GM12875 (cell line): ENCODE results near the gene SMOC2.
"Not testable (repeated sequence)": the region's sequence is repeated elsewhere in the genome, so short reads cannot be mapped to it uniquely, and the experiment has no call there.

ENCODE experiments used
- H3K4me3 ChIP-seq: one replicate; pipeline ENCODE4 v1.5.1; 2011; ENCODE audit warnings: low read depth, low read length, control low read depth
- TF ChIP-seq, protein P1 (sequence below): IDR thresholded peaks from 2 replicates; pipeline ENCODE4 v1.5.1; 2011; ENCODE audit warnings: low read depth, mild to moderate bottlenecking, control low read depth, inconsistent platforms, low read length, moderate library complexity, borderline replicate concordance; ENCODE audit not compliant: insufficient read depth

The SMOC2 gene

DNA sequence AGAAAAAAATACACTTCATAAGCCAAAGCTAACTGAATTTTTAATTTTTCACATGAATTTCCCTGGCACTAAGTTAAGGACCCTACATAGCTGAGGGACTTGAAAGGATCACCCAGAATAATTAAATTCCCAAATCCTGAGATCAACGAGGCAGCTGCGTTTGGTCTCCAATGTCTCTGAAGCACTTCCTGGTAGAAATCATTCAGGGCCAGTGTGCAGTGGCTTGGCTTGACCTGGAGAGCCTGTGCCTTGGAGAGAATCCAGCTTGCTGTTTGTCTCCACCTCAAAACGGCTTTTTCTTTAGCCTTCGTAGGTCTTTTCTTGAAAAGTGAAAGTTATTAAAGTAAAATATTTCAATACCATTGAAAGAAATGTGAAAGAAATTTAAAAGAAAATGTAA is 92.4 kb downstream of the SMOC2 start:
- TF ChIP-seq, protein P1, sequence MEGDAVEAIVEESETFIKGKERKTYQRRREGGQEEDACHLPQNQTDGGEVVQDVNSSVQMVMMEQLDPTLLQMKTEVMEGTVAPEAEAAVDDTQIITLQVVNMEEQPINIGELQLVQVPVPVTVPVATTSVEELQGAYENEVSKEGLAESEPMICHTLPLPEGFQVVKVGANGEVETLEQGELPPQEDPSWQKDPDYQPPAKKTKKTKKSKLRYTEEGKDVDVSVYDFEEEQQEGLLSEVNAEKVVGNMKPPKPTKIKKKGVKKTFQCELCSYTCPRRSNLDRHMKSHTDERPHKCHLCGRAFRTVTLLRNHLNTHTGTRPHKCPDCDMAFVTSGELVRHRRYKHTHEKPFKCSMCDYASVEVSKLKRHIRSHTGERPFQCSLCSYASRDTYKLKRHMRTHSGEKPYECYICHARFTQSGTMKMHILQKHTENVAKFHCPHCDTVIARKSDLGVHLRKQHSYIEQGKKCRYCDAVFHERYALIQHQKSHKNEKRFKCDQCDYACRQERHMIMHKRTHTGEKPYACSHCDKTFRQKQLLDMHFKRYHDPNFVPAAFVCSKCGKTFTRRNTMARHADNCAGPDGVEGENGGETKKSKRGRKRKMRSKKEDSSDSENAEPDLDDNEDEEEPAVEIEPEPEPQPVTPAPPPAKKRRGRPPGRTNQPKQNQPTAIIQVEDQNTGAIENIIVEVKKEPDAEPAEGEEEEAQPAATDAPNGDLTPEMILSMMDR: no peak
- H3K4me3 ChIP-seq: no peak overlapping the region

DNA sequence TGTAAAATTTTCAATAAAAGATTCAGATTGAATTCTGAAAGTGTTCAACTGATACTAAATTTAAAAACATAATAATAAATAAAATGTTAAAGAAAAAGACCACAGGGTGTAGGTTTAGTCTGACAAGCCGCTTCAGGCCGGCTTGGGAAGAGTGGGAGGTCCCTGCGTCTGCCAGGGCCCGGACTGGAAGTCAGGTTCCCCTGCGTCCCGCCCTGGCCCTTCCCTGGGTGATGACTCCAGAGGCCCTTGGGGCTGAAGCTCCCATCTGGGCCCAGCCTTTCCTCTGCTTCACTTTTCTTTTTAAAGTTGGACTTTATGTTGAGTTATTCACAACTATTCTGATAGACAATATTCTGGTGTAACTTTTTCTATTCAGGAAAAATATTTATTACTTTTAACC is 93.3 kb downstream of the SMOC2 start:
- TF ChIP-seq, protein P1: no peak
- H3K4me3 ChIP-seq: no peak overlapping the region

DNA sequence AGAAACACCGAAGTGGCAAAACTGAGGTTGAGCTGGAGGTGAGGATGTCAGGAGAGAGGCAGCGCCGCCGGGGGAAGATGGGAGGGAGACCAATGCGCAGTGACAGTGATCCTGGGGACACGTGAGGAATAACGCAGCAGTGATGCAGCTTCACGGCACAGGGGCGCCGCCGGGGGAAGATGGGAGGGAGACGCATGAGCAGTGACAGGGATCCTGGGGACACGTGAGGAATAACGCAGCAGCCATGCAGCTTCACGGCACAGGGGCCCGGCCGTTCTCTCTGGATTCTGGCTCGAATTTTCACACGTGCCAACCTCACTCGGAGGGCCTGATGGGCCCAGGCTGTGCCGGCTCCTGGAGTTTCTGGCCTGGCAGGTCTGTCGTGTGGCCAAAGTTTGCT is 94.7 kb downstream of the SMOC2 start:
- TF ChIP-seq, protein P1: no peak
- H3K4me3 ChIP-seq: no peak overlapping the region

DNA sequence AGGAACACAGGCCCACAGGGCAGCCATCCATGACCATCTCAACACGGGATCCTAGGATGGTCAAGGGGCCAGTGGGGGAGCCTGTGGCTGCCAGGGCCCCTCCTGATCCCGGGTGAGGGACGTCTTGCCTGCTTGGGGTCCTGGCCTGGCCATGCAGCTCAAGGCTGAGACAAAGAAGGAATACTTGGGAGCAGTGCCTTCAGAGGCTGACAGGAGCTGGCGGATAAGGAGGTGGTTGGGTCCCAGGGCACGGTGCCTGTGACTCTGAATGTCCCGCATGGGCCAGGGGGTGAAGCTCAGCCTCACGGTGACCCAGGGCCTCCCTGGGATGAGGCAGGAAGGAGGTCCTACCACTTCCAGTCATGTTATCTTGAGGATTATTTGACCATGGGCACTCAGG is 95.2 kb downstream of the SMOC2 start:
- no peak overlapping the region for H3K4me3 ChIP-seq
- TF ChIP-seq, protein P1: no peak

DNA sequence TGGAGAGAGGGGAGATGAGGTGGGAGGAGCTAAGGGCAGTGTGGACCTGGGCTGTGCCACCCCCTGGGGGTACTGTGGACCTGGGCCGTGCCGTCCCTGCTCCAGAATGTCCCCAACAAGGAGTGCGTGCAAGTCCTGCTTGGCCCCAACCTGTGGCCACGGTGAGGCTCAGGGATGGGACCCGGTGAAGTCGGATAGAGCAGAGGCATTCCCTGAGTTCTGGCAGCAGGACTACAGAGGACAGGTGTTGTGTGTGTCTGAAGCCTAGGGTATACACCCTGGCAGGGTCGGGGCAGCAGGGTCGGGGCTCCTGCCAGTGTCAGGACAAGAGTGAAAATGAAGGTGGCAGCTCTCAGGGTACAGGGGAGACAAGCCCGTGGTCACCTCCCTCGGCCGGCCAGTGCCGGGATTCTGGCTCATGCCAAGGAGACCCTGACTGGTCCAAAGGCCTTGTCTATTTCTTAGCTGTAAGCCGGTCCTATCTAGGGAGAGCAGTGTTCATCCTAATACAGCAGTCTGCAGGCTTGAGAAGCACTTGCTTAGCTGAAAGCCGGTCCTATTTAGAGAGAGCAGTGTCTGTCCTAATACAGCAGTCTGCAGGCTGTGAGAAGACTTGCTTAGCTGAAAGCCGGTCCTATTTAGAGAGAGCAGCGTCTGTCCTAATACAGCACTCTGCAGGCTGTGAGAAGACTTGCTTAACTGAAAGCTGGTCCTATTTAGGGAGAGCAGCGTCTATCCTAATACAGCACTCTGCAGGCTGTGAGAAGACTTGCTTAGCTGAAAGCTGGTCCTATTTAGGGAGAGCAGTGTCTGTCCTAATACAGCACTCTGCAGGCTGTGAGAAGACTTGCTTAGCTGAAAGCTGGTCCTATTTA is 95.9 kb downstream of the SMOC2 start:
- TF ChIP-seq, protein P1: no peak
- no peak overlapping the region for H3K4me3 ChIP-seq

DNA sequence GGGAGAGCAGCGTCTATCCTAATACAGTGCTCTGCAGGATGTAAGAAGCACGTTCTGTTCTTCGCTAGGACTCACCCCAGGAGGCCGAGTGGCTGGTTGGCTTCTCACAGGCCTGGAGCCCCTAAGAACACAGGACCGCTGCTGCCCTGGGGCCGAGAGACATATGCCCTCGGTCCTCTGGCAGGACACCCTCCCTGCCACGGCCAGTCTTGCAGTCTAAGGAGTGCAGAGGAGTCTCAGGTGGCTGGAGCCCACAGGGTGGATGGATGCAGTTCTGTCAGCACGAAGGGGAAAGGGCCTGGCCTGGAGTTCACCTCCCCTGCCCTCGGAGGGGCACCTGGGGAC is 96.5 kb downstream of the SMOC2 start:
- TF ChIP-seq, protein P1: no peak
- no peak overlapping the region for H3K4me3 ChIP-seq

DNA sequence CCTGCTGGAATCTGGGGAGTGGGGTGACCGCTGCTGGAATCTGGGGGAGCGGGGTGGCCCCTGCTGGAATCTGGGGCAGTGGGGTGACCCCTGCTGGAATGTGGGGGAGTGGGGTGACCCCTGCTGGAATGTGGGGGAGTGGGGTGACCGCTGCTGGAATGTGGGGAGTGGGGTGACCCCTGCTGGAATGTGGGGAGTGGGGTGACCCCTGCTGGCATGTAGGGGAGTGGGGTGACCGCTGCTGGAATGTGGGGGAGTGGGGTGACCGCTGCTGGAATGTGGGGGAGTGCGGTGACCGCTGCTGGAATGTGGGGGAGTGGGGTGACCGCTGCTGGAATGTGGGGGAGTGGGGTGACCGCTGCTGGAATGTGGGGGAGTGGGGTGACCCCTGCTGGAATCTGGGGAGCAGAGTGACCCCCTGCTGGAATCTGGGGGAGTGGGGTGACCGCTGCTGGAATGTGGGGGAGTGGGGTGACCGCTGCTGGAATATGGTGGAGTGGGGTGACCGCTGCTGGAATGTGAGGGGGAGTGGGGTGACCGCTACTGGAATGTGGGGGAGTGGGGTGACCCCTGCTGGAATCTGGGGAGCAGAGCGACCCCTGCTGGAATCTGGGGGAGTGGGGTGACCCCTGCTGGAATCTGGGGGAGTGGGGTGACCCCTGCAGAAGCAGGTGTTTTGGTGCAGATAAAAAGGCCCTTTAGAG is 97.4 kb downstream of the SMOC2 start:
- not testable (repeated sequence) for H3K4me3 ChIP-seq
